ENCODE measurements around the gene LZTR1.

DNA sequence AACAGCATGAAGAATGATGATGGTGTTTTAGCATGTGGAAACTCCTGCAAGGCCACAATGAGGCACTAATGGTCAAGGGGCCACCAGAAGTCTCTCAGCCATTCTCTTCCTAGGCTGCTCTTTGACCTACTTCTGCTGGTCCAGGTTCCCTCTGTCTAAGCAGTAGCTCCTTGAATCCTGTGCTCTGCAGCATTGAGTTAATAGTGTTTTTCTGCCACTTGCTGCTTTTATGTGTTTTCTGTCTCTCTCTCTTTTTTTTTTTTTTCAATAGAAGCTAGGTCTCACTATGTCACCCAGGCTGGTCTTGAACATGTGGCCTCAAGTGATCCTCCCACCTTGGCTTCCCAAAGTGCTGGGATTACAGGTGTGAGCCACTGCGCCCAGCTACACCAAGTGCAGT lies 35.1 kb upstream of the LZTR1 start:
- TF ChIP-seq EZH2 (optimal IDR thresholded peaks at IDR 0.05; ENCODE audit: low read depth, low read length) (no peak), EZH2phosphoT487 (IDR thresholded peaks at IDR 0.05; ENCODE audit: low read length) (no peak)
- TF ChIP-seq, protein P1, sequence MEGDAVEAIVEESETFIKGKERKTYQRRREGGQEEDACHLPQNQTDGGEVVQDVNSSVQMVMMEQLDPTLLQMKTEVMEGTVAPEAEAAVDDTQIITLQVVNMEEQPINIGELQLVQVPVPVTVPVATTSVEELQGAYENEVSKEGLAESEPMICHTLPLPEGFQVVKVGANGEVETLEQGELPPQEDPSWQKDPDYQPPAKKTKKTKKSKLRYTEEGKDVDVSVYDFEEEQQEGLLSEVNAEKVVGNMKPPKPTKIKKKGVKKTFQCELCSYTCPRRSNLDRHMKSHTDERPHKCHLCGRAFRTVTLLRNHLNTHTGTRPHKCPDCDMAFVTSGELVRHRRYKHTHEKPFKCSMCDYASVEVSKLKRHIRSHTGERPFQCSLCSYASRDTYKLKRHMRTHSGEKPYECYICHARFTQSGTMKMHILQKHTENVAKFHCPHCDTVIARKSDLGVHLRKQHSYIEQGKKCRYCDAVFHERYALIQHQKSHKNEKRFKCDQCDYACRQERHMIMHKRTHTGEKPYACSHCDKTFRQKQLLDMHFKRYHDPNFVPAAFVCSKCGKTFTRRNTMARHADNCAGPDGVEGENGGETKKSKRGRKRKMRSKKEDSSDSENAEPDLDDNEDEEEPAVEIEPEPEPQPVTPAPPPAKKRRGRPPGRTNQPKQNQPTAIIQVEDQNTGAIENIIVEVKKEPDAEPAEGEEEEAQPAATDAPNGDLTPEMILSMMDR (IDR thresholded peaks at IDR 0.05; ENCODE audit: low read length) = no peak

Data from MM.1S (cell line).